Keratinocyte (primary cell): ENCODE data around the gene AOC1.

ENCODE experiments used
- CTCF ChIP-seq, 3 experiments: IDR thresholded peaks in 1 of 3; conservative IDR thresholded peaks in 1 of 3; optimal IDR thresholded peaks in 1 of 3; 2 replicates in 2 of 3; 3 replicates in 1 of 3; pipeline versions ENCODE3 to v1.5.1; 2011; ENCODE audit warnings: low read length in 3 of 3, mild to moderate bottlenecking in 3 of 3, moderate library complexity in 2 of 3, control low read depth in 1 of 3, inconsistent platforms in 1 of 3; ENCODE audit not compliant: insufficient read depth in 2 of 3; ENCODE audit errors: extremely low read depth in 1 of 3
- EZH2 ChIP-seq: IDR thresholded peaks from one replicate; pipeline ENCODE4 v1.6.1; 2012; ENCODE audit warnings: inconsistent platforms, mild to moderate bottlenecking, low read length, moderate library complexity

GRCh38 chr7:150875791-150876190 lies 23.5 kb downstream of the AOC1 start:
- TF ChIP-seq CTCF (optimal IDR thresholded peaks at IDR 0.05 in 1 of 3, IDR thresholded peaks at IDR 0.05 in 1 of 3, conservative IDR thresholded peaks at IDR 0.05 in 1 of 3; ENCODE audit: extremely low read depth in 1 of 3, insufficient read depth in 2 of 3, low read length in 3 of 3), result peak in 1 of 3 experiments; percentile 14
- no peak for TF ChIP-seq EZH2
